T-cell (primary cell): ENCODE results near the gene ZNF174. TPM values are rescaled to one million over a fixed set of nuclear protein-coding genes. Genes with fewer than 3 reads are reported as not detected.
A peak's percentile ranks its signal among the peaks of the same experiment; 100 is the strongest.

Experiments
- ATAC-seq, 4 experiments: fragments of 200-7000 bp in 3 of 4; fragments of 150-1000 bp in 1 of 4; cut with Tn5 transposase; replicated peaks in 1 of 4; 1 replicate in 3 of 4; 2 replicates in 1 of 4; pipeline ENCODE4 v1.10.0; 2021; ENCODE audit warnings: moderate library complexity in 3 of 4, mild to moderate bottlenecking in 2 of 4, moderate number of reproducible peaks in 1 of 4
- CTCF ChIA-PET, 2 donors: fragments of 300-600 bp; sonication (Branson Sonifier 250); formaldehyde crosslinking; loops; one replicate each; lab custom pipeline; 2022; ENCODE audit warnings: antibody characterized with exemption in 2 of 2; lab: Charles Lee
- POLR2A ChIA-PET, 2 donors: fragments of 300-600 bp; sonication (Branson Sonifier 250); formaldehyde crosslinking; loops; one replicate each; lab custom pipeline; 2022; ENCODE audit warnings: antibody characterized with exemption in 2 of 2; lab: Charles Lee
- DNase-seq, 35 experiments: peaks; one replicate each; pipeline versions ENCODE4 v3.0.0 to v3.0.0-alpha.2; 2013 to 2023
- H3K27ac ChIP-seq: one replicate; pipeline ENCODE4 v1.5.1; 2013; ENCODE audit warnings: low read length
- H3K27me3 ChIP-seq, 2 experiments: replicated peaks in 1 of 2; 1 replicate in 1 of 2; 2 replicates in 1 of 2; pipeline versions ENCODE4 v1.6.1 to v1.7.0; 2013; ENCODE audit warnings: low read length in 1 of 2, mixed read lengths in 1 of 2; ENCODE audit not compliant: control insufficient read depth in 2 of 2, insufficient read depth in 2 of 2; ENCODE audit errors: extremely low read depth in 1 of 2
- H3K36me3 ChIP-seq, 2 donors: 1 replicate in 1 of 2; 2 replicates in 1 of 2; pipeline versions ENCODE4 v1.6.1 to v1.7.0; 2013; ENCODE audit warnings: low read length in 1 of 2; ENCODE audit not compliant: control insufficient read depth in 2 of 2, insufficient read depth in 1 of 2; ENCODE audit errors: extremely low read depth in 1 of 2
- H3K4me1 ChIP-seq, 2 experiments: 1 replicate in 1 of 2; 2 replicates in 1 of 2; pipeline versions ENCODE4 v1.6.1 to v1.7.0; 2013; ENCODE audit warnings: low read length in 2 of 2, mixed read lengths in 1 of 2; ENCODE audit not compliant: insufficient read depth in 2 of 2, control insufficient read depth in 1 of 2; ENCODE audit errors: extremely low read depth in 1 of 2
- H3K4me3 ChIP-seq, 2 donors: 1 replicate in 1 of 2; 2 replicates in 1 of 2; pipeline versions ENCODE4 v1.5.1 to v1.7.0; 2013; ENCODE audit warnings: mild to moderate bottlenecking in 2 of 2, low read length in 1 of 2, moderate library complexity in 1 of 2; ENCODE audit not compliant: control insufficient read depth in 1 of 2; ENCODE audit errors: extremely low read depth in 1 of 2
- H3K9me3 ChIP-seq: 2 replicates; pipeline ENCODE4 v1.7.0; 2013
- H3K27ac Mint-ChIP-seq, 2 donors: one replicate each; pipeline ENCODE4 v1.8.0; 2020 to 2021; ENCODE audit warnings: mild to moderate bottlenecking in 2 of 2, mixed read lengths in 2 of 2
- H3K27me3 Mint-ChIP-seq, 2 donors: one replicate each; pipeline ENCODE4 v1.8.0; 2021 to 2022; ENCODE audit warnings: mixed read lengths in 2 of 2
- H3K36me3 Mint-ChIP-seq: one replicate; pipeline ENCODE4 v1.8.0; 2021; ENCODE audit warnings: mixed read lengths
- H3K4me1 Mint-ChIP-seq, 3 donors: one replicate each; pipeline ENCODE4 v1.8.0; 2020 to 2022; ENCODE audit warnings: mixed read lengths in 3 of 3, mild to moderate bottlenecking in 1 of 3
- H3K4me3 Mint-ChIP-seq, 3 donors: one replicate each; pipeline ENCODE4 v1.8.0; 2020 to 2022; ENCODE audit warnings: mild to moderate bottlenecking in 3 of 3, mixed read lengths in 3 of 3, moderate library complexity in 3 of 3
- H3K9me3 Mint-ChIP-seq, 3 donors: one replicate each; pipeline ENCODE4 v1.8.0; 2020 to 2022; ENCODE audit warnings: mixed read lengths in 3 of 3
- WGBS: methylation state at CpG from one replicate; pipeline ENCODE4 v1.1.5; 2013; ENCODE audit warnings: missing lambda C conversion rate; ENCODE audit not compliant: insufficient coverage; 5-methylcytosine and 5-hydroxymethylcytosine counted together
- total RNA-seq, 35 experiments: library from RNA in 6 of 35; stranded (reverse) in 6 of 35; fragments of 120-200 nt in 1 of 35; gene quantifications; one replicate each; pipeline versions ENCODE4 v1.2.1 to v1.2.4 and lab custom pipeline; 2013 to 2026

The ZNF174 gene
- total RNA-seq, 5 donors from 2014 or later (not counting 1 experiment from before 2014, with no cell fraction given): 6.4 to 18.7 (median 18.5) TPM

- 85% methylated on average over 8 of the region's 9 CpGs for WGBS
- Histone ChIP-seq H3K9me3 (peaks cover 6% of the 10 kb centered on the region), H3K4me1 (peaks cover 0 to 3% of the 10 kb centered on the region in 2 experiments), H3K27me3 (no peaks in the 10 kb centered on the region), H3K4me3 (peak overlapping the region in 1 of 2 donors; percentile 25), H3K27ac (no peak overlapping the region), H3K36me3 (peaks cover 33 to 68% of the 10 kb centered on the region in 2 donors)
- no peaks in the 10 kb centered on the region for H3K27me3 Mint-ChIP-seq
- ChIA-PET POLR2A (no interaction called here), CTCF (interaction anchor here (0.6 kb wide), 2 partner anchors 26 to 73 kb away, joined by 4 to 5 read pairs; no protein-coding TSS in a partner anchor)
- H3K27ac Mint-ChIP-seq: no peak overlapping the region
- ATAC-seq: no peak
- peaks cover 84% of the 10 kb centered on the region for H3K36me3 Mint-ChIP-seq
- DNase-seq: no peak
- peaks cover 10 to 18% (median 15%) of the 10 kb centered on the region in 3 donors for H3K4me1 Mint-ChIP-seq
- no peak overlapping the region for H3K4me3 Mint-ChIP-seq
- peaks cover 33 to 43% (median 42%) of the 10 kb centered on the region in 3 donors for H3K9me3 Mint-ChIP-seq
Observed at GRCh38 chr16:3389663-3390338, 11.2 kb upstream of the ZNF174 start.

GRCh38 chr16:3400446-3400778 lies 603 bp upstream of the ZNF174 start:
- WGBS: 0% methylated on average over 15 of the region's 18 CpGs
- Mint-ChIP-seq H3K36me3 (peaks cover 51% of the 10 kb centered on the region), H3K27ac (peak overlapping the region; percentile 75 to 82), H3K4me1 (peaks cover 47 to 66% (median 58%) of the 10 kb centered on the region in 3 donors), H3K27me3 (no peaks in the 10 kb centered on the region), H3K9me3 (peaks cover 13 to 21% (median 19%) of the 10 kb centered on the region in 3 donors), H3K4me3 (peak overlapping the region; percentile 82 to 94 (median 91))
- DNase-seq: peak in 1 of 35 experiments; percentile 4
- Histone ChIP-seq H3K4me1 (peaks cover 11 to 47% of the 10 kb centered on the region in 2 experiments), H3K27ac (peak overlapping the region; percentile 52), H3K27me3 (no peaks in the 10 kb centered on the region), H3K9me3 (peaks cover 8% of the 10 kb centered on the region), H3K4me3 (peak overlapping the region; percentile 70 to 79), H3K36me3 (peaks cover 26 to 47% of the 10 kb centered on the region in 2 donors)
- POLR2A ChIA-PET: interaction anchor here in 1 of 2 donors (0.6 kb wide), 2 partner anchors 329 to 367 kb away, joined by 3 read pairs; no protein-coding TSS in a partner anchor
- ATAC-seq: peak in 3 of 4 experiments; percentile 36 to 42 (median 39)
- CTCF ChIA-PET: interaction anchor here in 1 of 2 donors (1.3 to 2.1 kb wide), 5 partner anchors 12 to 118 kb away, joined by 4 to 6 read pairs (median 4); partner anchors contain the start of genes NAA60 and ZNF597

GRCh38 chr16:3401719-3402397 lies 843 bp downstream of the ZNF174 start:
- peaks cover 21 to 48% of the 10 kb centered on the region in 2 donors for H3K36me3 ChIP-seq
- peaks cover 11 to 41% of the 10 kb centered on the region in 2 experiments for H3K4me1 ChIP-seq
- CTCF ChIA-PET: interaction anchor here in 1 of 2 donors (0.7 to 2.1 kb wide), 6 partner anchors 13 to 119 kb away, joined by 4 to 6 read pairs (median 5); partner anchors contain the start of genes NAA60 and ZNF597
- Mint-ChIP-seq H3K27ac (peak overlapping the region; percentile 83 to 84), H3K36me3 (peaks cover 53% of the 10 kb centered on the region), H3K9me3 (peaks cover 11 to 22% (median 19%) of the 10 kb centered on the region in 3 donors), H3K4me3 (peak overlapping the region; percentile 82 to 94 (median 91)), H3K4me1 (peaks cover 34 to 56% (median 47%) of the 10 kb centered on the region in 3 donors), H3K27me3 (no peaks in the 10 kb centered on the region)
- WGBS: 69% methylated on average over 10 of the region's 17 CpGs
- POLR2A ChIA-PET: interaction anchor here in 1 of 2 donors (0.6 kb wide), 1 partner anchor 327 kb away, joined by 3 read pairs; no protein-coding TSS in a partner anchor
- DNase-seq (no peak), ATAC-seq (no peak)
- H3K4me3 ChIP-seq: peak overlapping the region; percentile 70 to 79
- peaks cover 8% of the 10 kb centered on the region for H3K9me3 ChIP-seq
- no peaks in the 10 kb centered on the region for H3K27me3 ChIP-seq
- H3K27ac ChIP-seq: peak overlapping the region; percentile 58

GRCh38 chr16:3408561-3409197 lies 7.7 kb downstream of the ZNF174 start:
- peaks cover 0 to 3% of the 10 kb centered on the region in 2 experiments for H3K4me1 ChIP-seq
- H3K9me3 ChIP-seq: peaks cover 18% of the 10 kb centered on the region
- no peaks in the 10 kb centered on the region for H3K27me3 Mint-ChIP-seq
- peaks cover 0 to 1% of the 10 kb centered on the region in 2 experiments for H3K27me3 ChIP-seq
- DNase-seq (no peak), ATAC-seq (no peak)
- H3K27ac ChIP-seq: no peak overlapping the region
- H3K27ac Mint-ChIP-seq: no peak overlapping the region
- peaks cover 73% of the 10 kb centered on the region for H3K36me3 Mint-ChIP-seq
- H3K36me3 ChIP-seq: peaks cover 20 to 51% of the 10 kb centered on the region in 2 donors
- POLR2A ChIA-PET: no interaction called here
- H3K4me3 ChIP-seq: peak overlapping the region in 1 of 2 donors; percentile 1
- CTCF ChIA-PET: interaction anchor here in 1 of 2 donors (0.6 kb wide), 1 partner anchor 900 kb away, joined by 5 read pairs; no protein-coding TSS in a partner anchor
- peaks cover 0 to 8% (median 5%) of the 10 kb centered on the region in 3 donors for H3K4me1 Mint-ChIP-seq
- 98% methylated on average over 6 of the region's 12 CpGs for WGBS
- H3K4me3 Mint-ChIP-seq: no peak overlapping the region
- H3K9me3 Mint-ChIP-seq: peaks cover 5 to 45% (median 34%) of the 10 kb centered on the region in 3 donors

- Histone ChIP-seq H3K27ac (no peak overlapping the region), H3K9me3 (peaks cover 5% of the 10 kb centered on the region), H3K27me3 (peaks cover 0 to 7% of the 10 kb centered on the region in 2 experiments), H3K36me3 (peaks cover 2 to 5% of the 10 kb centered on the region in 2 donors), H3K4me3 (no peak overlapping the region), H3K4me1 (no peaks in the 10 kb centered on the region)
- no peaks in the 10 kb centered on the region for H3K27me3 Mint-ChIP-seq
- H3K4me1 Mint-ChIP-seq: no peaks in the 10 kb centered on the region
- ChIA-PET CTCF (no interaction called here), POLR2A (interaction anchor here in 1 of 2 donors (0.7 kb wide), 1 partner anchor 161 kb away, joined by 3 read pairs; no protein-coding TSS in a partner anchor)
- 47% methylated on average over 21 of the region's 29 CpGs for WGBS
- peaks cover 26% of the 10 kb centered on the region for H3K36me3 Mint-ChIP-seq
- ATAC-seq: no peak
- H3K27ac Mint-ChIP-seq: no peak overlapping the region
- no peak overlapping the region for H3K4me3 Mint-ChIP-seq
- no peak for DNase-seq
- peaks cover 8 to 40% (median 30%) of the 10 kb centered on the region in 3 donors for H3K9me3 Mint-ChIP-seq
Observed at GRCh38 chr16:3413730-3414379, 12.8 kb downstream of the ZNF174 start.
